NB4 (cell line): ENCODE data around the gene CD48.

Source experiments
- POLR2A ChIP-seq: IDR thresholded peaks from 2 replicates; pipeline ENCODE4 v1.6.1; 2011; ENCODE audit warnings: mild to moderate bottlenecking; ENCODE audit not compliant: insufficient read length; ENCODE audit errors: extremely low read depth
- TF ChIP-seq, protein P1 (sequence below): IDR thresholded peaks from one replicate; pipeline ENCODE4 v1.5.1; 2012; ENCODE audit warnings: low read depth, low read length
- TF ChIP-seq, protein P2 (sequence below): IDR thresholded peaks from 2 replicates; pipeline ENCODE4 v1.6.1; 2011; ENCODE audit warnings: low read depth, low read length

- no peak for TF ChIP-seq POLR2A
- TF ChIP-seq, protein P1, sequence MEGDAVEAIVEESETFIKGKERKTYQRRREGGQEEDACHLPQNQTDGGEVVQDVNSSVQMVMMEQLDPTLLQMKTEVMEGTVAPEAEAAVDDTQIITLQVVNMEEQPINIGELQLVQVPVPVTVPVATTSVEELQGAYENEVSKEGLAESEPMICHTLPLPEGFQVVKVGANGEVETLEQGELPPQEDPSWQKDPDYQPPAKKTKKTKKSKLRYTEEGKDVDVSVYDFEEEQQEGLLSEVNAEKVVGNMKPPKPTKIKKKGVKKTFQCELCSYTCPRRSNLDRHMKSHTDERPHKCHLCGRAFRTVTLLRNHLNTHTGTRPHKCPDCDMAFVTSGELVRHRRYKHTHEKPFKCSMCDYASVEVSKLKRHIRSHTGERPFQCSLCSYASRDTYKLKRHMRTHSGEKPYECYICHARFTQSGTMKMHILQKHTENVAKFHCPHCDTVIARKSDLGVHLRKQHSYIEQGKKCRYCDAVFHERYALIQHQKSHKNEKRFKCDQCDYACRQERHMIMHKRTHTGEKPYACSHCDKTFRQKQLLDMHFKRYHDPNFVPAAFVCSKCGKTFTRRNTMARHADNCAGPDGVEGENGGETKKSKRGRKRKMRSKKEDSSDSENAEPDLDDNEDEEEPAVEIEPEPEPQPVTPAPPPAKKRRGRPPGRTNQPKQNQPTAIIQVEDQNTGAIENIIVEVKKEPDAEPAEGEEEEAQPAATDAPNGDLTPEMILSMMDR = no peak
- TF ChIP-seq, protein P2, sequence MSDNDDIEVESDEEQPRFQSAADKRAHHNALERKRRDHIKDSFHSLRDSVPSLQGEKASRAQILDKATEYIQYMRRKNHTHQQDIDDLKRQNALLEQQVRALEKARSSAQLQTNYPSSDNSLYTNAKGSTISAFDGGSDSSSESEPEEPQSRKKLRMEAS = no peak
Observed at GRCh38 chr1:160628799-160629263, 82.8 kb downstream of the CD48 start.
